Pancreas (tissue), 10 donors: Measurements from ENCODE around the gene DAGLB. TPM values are rescaled to one million over a fixed set of nuclear protein-coding genes. Genes with fewer than 3 reads are reported as not detected.

Experiments used
- ATAC-seq, 4 donors: fragments of 200-7000 bp; cut with Tn5 transposase; one replicate each; pipeline versions ENCODE4 v1.8.0 to v1.9.1; 2020; ENCODE audit warnings: mild to moderate bottlenecking in 4 of 4, moderate library complexity in 4 of 4
- DNase-seq, 6 donors: peaks; one replicate each; pipeline ENCODE4 v3.0.0-alpha.2; 2020
- FAIRE-seq: peaks from 2 replicates; lab custom pipeline; 2012; peaks lifted over from hg19 to GRCh38; lab: Jason Lieb, UNC
- H3K27ac ChIP-seq, 4 donors: fragments of 200-600 bp; sonication (generic); 1 replicate in 3 of 4; 2 replicates in 1 of 4; pipeline versions ENCODE4 v1.5.0 to v1.8.0; 2020
- H3K27me3 ChIP-seq, 4 donors: fragments of 200-600 bp; one replicate each; pipeline ENCODE4 v1.8.0; 2021
- H3K36me3 ChIP-seq, 3 donors: fragments of 200-600 bp; sonication (generic) in 1 of 3; one replicate each; pipeline versions ENCODE4 v1.5.0 to v1.8.0; 2020 to 2021
- H3K4me1 ChIP-seq, 3 donors: fragments of 200-600 bp; one replicate each; pipeline ENCODE4 v1.8.0; 2021
- H3K4me3 ChIP-seq, 4 donors: fragments of 200-600 bp; sonication (generic) in 2 of 4; one replicate each; pipeline versions ENCODE4 v1.5.0 to v1.8.0; 2020 to 2021
- H3K9me3 ChIP-seq, 4 donors: fragments of 200-600 bp; one replicate each; pipeline ENCODE4 v1.8.0; 2021
- WGBS, 2 donors: extraction: QIAGEN DNeasy Blood & Tissue Kit; methylation state at CpG; one replicate each; pipeline ENCODE4 v1.1.7; 2013; 5-methylcytosine and 5-hydroxymethylcytosine counted together
- intact Hi-C, 3 donors: fragments of 100-400 bp; cut with DNase I; formaldehyde crosslinking; loops; one replicate each; pipeline versions ENCODE4 v1.11.1 to v1.14.2; 2022
- polyA plus RNA-seq, 2 donors: library from polyadenylated mRNA; stranded (reverse); fragments of 200-250 nt; gene quantifications; one replicate each; pipeline ENCODE4 v1.2.3, GENCODE V29; 2013
- total RNA-seq, 6 donors: library from RNA; stranded (reverse); fragmentation: NEBNext Ultra II Directional in 4 of 6; extraction: Animal tissue kit (Norgen Biotek cat#: 25700) in 4 of 6; gene quantifications; one replicate each; pipeline versions ENCODE4 v1.2.1 to v1.2.4, GENCODE V29; 2021 to 2023
- TF ChIP-seq, protein P1 (sequence below), 4 donors: fragments of 200-600 bp; sonication (generic) in 3 of 4; IDR thresholded peaks; one replicate each; pipeline versions ENCODE4 v1.5.0 to v1.8.0; 2021; ENCODE audit warnings: antibody characterized with exemption in 4 of 4
- donor health status: healthy with polysubstance abuse.
- donor health status: DM: no; HTN: no; CAD: no; lungs with moderate emphysema.
- donor health status: DM: no; HTN: no; CAD: no.
- donor health status: control.
- donor health status: control.
- donor health status: Bipolar disorder and iron deficiency.
- donor health status: DM: yes; HTN: yes; CAD: no.
- donor health status: DM: no; HTN: no; CAD: no.
- donor health status: DM: no; HTN: no; CAD: no.
- donor health status: DM: yes; HTN: yes; CAD: no.

DAGLB gene
- total and polyA plus RNA-seq, 8 donors, result 7.8 to 16.7 (median 10.1) TPM

GRCh38 chr7:6375348-6376101 lies 72.2 kb downstream of the DAGLB start:
- Histone ChIP-seq H3K4me3 (peak overlapping the region; percentile 43 to 72 (median 68)), H3K36me3 (no peaks in the 10 kb centered on the region), H3K9me3 (no peaks in the 10 kb centered on the region), H3K27ac (peak overlapping the region; percentile 45 to 84 (median 76)), H3K4me1 (peaks cover 0 to 22% (median 14%) of the 10 kb centered on the region in 3 donors), H3K27me3 (no peaks in the 10 kb centered on the region)
- WGBS, 2 donors, result 3 to 7% methylated on average over 23 of the region's 23 CpGs
- FAIRE-seq (no peak), ATAC-seq (peak in 2 of 4 donors; percentile 1 to 2), DNase-seq (no peak)
- intact Hi-C loops, result no loop called here
- TF ChIP-seq, protein P1, sequence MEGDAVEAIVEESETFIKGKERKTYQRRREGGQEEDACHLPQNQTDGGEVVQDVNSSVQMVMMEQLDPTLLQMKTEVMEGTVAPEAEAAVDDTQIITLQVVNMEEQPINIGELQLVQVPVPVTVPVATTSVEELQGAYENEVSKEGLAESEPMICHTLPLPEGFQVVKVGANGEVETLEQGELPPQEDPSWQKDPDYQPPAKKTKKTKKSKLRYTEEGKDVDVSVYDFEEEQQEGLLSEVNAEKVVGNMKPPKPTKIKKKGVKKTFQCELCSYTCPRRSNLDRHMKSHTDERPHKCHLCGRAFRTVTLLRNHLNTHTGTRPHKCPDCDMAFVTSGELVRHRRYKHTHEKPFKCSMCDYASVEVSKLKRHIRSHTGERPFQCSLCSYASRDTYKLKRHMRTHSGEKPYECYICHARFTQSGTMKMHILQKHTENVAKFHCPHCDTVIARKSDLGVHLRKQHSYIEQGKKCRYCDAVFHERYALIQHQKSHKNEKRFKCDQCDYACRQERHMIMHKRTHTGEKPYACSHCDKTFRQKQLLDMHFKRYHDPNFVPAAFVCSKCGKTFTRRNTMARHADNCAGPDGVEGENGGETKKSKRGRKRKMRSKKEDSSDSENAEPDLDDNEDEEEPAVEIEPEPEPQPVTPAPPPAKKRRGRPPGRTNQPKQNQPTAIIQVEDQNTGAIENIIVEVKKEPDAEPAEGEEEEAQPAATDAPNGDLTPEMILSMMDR (IDR thresholded peaks at IDR 0.05), result no peak

GRCh38 chr7:6367701-6368211 lies 80.0 kb downstream of the DAGLB start:
- TF ChIP-seq, protein P1 (IDR thresholded peaks at IDR 0.05), result no peak
- Histone ChIP-seq H3K27me3 (no peaks in the 10 kb centered on the region), H3K4me3 (no peak overlapping the region), H3K9me3 (no peaks in the 10 kb centered on the region), H3K4me1 (no peaks in the 10 kb centered on the region), H3K27ac (peak overlapping the region in 2 of 4 donors; percentile 15 to 25), H3K36me3 (no peaks in the 10 kb centered on the region)
- FAIRE-seq (no peak), DNase-seq (no peak), ATAC-seq (peak in 2 of 4 donors; percentile 65 to 69)
- 65 to 73% methylated on average over 4 of the region's 4 CpGs for WGBS, 2 donors
- intact Hi-C loops, result no loop called here

DNA sequence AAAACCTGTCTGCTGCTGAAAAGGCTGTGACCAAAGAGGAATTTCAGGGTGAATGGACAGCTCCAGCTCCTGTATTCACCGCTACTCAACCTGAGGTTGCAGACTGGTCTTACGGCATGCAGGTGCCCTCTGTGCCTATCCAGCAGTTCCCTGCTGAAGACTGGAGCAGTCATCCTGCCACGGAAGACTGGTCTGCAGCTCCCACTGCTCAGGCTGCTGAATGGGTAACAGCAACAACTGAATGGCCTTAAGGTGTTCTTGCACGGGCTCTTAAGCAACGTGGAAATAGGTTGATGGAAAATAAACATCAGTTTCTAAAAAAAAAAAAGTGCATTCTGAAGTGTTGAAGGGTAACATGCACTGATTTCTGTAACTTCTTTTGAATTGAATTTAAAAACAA lies 82.3 kb downstream of the DAGLB start:
- DNase-seq (no peak), FAIRE-seq (no peak), ATAC-seq (no peak)
- H3K27ac ChIP-seq, result no peak overlapping the region
- no peaks in the 10 kb centered on the region for H3K27me3 ChIP-seq
- H3K9me3 ChIP-seq, result no peaks in the 10 kb centered on the region
- no peak overlapping the region for H3K4me3 ChIP-seq
- no peaks in the 10 kb centered on the region for H3K4me1 ChIP-seq
- WGBS, 2 donors, result 70 to 77% methylated on average over 5 of the region's 5 CpGs
- TF ChIP-seq, protein P1 (IDR thresholded peaks at IDR 0.05), result no peak
- intact Hi-C loops, result no loop called here
- H3K36me3 ChIP-seq, result no peaks in the 10 kb centered on the region

DNA sequence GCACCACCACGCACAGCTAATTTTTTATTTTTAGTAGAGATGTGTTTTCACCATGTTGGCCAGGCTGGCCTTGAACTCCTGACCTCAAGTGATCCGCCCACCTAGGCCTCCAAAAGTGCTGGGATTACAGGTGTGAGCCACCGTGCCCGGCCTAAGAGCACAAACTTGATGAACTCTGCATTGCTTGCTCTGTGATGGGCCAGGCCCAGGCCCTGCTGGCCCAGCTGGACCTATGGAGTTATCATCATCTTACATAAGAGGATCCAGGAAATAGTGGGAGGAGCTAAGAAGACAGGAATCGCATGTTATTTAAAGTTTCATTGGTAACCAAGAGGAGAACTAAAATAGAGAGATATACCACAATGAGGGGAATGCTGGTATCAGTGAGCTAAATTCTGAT lies 86.9 kb downstream of the DAGLB start:
- ATAC-seq (no peak), FAIRE-seq (no peak), DNase-seq (no peak)
- no peak overlapping the region for H3K4me3 ChIP-seq
- H3K4me1 ChIP-seq, result no peaks in the 10 kb centered on the region
- H3K36me3 ChIP-seq, result no peaks in the 10 kb centered on the region
- intact Hi-C loops, result no loop called here
- H3K27ac ChIP-seq, result no peak overlapping the region
- TF ChIP-seq, protein P1 (IDR thresholded peaks at IDR 0.05), result no peak
- no peaks in the 10 kb centered on the region for H3K9me3 ChIP-seq
- no peaks in the 10 kb centered on the region for H3K27me3 ChIP-seq
- WGBS, 2 donors, result 72 to 79% methylated on average over 5 of the region's 5 CpGs

GRCh38 chr7:6359734-6360133 lies 88.0 kb downstream of the DAGLB start:
- peak in 1 of 4 donors; percentile 28 for ATAC-seq
- no peak for DNase-seq
- H3K27me3 ChIP-seq, result no peaks in the 10 kb centered on the region
- intact Hi-C loops, result no loop called here
- no peaks in the 10 kb centered on the region for H3K9me3 ChIP-seq
- H3K4me1 ChIP-seq, result no peaks in the 10 kb centered on the region
- H3K36me3 ChIP-seq, result no peaks in the 10 kb centered on the region
- H3K27ac ChIP-seq, result no peak overlapping the region
- FAIRE-seq, result no peak
- 92% methylated on average over 2 of the region's 2 CpGs for WGBS, 2 donors
- TF ChIP-seq, protein P1 (IDR thresholded peaks at IDR 0.05), result no peak
- no peak overlapping the region for H3K4me3 ChIP-seq
